ENCODE measurements around the gene MRPL14. TPM values are rescaled to one million over a fixed set of nuclear protein-coding genes. Genes with fewer than 3 reads are reported as not detected.

Gene MRPL14
- total RNA-seq, 3 donors from 2014 or later: 41.0 to 57.2 (median 56.8) TPM

GRCh38 chr6:44113414-44113813, 13.8 kb downstream of the MRPL14 start:
- intact Hi-C loops (cut with DNase I, micrococcal nuclease): no loop called here

DNA sequence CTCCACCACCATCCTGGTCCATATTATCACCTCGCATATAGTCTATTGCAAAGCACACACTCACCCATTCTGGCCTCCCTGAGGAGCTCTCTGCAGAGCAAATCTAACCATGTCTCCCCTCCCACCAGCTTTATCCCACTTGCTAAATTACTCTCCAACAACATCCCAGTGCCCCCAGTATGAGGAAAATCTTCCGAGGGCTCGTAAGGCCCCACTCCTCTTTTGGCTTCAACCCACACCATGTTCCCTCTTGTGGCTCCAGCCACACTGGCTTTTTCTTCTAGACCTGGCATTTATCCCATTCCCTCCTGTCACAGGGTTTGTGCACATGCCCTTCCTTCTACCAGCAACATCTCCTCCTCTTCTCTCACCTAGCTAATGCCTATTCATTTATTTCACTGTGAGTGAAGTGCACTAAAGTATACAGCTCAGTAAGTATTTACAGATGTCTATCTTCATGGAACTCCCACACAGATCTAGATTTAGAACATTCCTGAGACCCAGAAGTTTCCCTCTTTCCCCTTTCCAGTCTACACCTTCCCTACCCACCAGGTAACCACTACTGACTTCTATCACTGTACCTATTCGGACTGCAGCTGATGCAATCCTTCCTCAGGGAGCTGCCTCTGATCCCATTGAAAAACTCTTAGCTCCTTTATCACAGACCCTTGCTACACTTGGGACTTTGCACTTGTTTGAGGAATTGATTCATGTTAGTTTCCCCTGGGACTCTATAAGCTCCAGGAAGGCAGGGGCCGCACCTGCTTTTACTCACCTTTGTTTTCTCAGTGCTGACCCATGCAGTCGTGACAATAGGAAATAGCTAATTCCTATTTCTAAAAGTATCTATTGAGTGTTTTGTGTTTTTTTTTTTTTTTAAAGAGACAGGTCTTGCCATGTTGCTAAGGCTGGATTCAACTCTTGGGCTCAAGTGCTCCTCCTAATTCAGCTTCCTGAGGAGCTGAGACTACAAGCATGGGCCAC, 15.5 kb downstream of the MRPL14 start:
- H3K4me1 ChIP-seq (ENCODE audit: low read depth): peaks cover 6% of the 10 kb centered on the region
- no peaks in the 10 kb centered on the region for H3K9me3 ChIP-seq
- peak; percentile 55 for ATAC-seq
- H3K36me3 ChIP-seq (ENCODE audit: low read depth): no peaks in the 10 kb centered on the region
- TF ChIP-seq, protein P1, sequence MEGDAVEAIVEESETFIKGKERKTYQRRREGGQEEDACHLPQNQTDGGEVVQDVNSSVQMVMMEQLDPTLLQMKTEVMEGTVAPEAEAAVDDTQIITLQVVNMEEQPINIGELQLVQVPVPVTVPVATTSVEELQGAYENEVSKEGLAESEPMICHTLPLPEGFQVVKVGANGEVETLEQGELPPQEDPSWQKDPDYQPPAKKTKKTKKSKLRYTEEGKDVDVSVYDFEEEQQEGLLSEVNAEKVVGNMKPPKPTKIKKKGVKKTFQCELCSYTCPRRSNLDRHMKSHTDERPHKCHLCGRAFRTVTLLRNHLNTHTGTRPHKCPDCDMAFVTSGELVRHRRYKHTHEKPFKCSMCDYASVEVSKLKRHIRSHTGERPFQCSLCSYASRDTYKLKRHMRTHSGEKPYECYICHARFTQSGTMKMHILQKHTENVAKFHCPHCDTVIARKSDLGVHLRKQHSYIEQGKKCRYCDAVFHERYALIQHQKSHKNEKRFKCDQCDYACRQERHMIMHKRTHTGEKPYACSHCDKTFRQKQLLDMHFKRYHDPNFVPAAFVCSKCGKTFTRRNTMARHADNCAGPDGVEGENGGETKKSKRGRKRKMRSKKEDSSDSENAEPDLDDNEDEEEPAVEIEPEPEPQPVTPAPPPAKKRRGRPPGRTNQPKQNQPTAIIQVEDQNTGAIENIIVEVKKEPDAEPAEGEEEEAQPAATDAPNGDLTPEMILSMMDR (IDR thresholded peaks at IDR 0.05): no peak
- no peak overlapping the region for H3K4me3 ChIP-seq
- intact Hi-C loops (cut with DNase I, micrococcal nuclease): no loop called here
- DNase-seq: peak in 1 of 3 donors; percentile 56

More at GRCh38 chr6:44113414-44113813, 13.8 kb downstream of the MRPL14 start:
- Histone ChIP-seq H3K4me1 (ENCODE audit: low read depth) (peaks cover 22% of the 10 kb centered on the region), H3K36me3 (ENCODE audit: low read depth) (no peaks in the 10 kb centered on the region), H3K9me3 (no peaks in the 10 kb centered on the region), H3K4me3 (no peak overlapping the region)
- TF ChIP-seq, protein P1 (IDR thresholded peaks at IDR 0.05): no peak
- no peak for DNase-seq
- no peak for ATAC-seq

GRCh38 chr6:44110966-44111365, 16.3 kb downstream of the MRPL14 start:
- H3K4me3 ChIP-seq: no peak overlapping the region
- TF ChIP-seq, protein P1 (IDR thresholded peaks at IDR 0.05): no peak
- H3K36me3 ChIP-seq (ENCODE audit: low read depth): no peaks in the 10 kb centered on the region
- no peaks in the 10 kb centered on the region for H3K4me1 ChIP-seq (ENCODE audit: low read depth)
- no peak for ATAC-seq
- no peak for DNase-seq
- no peaks in the 10 kb centered on the region for H3K9me3 ChIP-seq
- intact Hi-C loops (cut with DNase I, micrococcal nuclease): no loop called here

DNA sequence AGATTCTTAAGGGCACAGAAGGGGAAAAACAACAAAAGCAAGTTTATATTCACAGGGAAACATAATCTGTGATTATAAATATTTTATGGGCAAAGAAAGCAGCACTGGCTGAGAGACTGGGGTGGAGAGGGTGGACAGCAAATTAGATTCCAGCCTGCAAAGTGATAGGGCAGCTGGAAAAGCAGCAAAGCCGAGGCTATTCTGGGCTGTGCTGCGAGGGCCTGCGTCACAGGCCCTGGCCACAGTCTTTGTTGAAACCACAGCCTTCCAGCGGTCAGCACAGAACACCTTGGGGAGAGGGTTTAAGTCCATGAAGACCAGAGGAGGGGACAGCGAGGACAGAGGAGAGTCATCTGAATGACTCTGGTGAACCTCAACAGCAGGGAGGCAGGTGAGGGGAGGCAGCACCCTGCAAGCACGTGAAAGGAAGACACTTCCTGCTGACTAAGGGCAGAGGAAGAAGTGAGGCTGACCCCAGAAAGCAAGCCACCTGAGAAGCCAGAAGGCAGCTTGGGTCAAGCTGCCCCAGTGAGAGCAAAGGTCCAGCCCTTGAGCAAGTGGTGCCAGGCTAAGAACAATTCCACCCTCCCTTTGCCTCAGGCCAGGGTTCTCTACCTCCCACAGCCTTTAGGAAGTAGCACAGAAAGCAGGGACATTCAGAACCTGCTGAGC, 17.1 kb downstream of the MRPL14 start:
- no peak for ATAC-seq
- intact Hi-C loops (cut with DNase I, micrococcal nuclease): no loop called here
- Histone ChIP-seq H3K36me3 (ENCODE audit: low read depth) (no peaks in the 10 kb centered on the region), H3K4me1 (ENCODE audit: low read depth) (no peaks in the 10 kb centered on the region), H3K4me3 (no peak overlapping the region), H3K9me3 (no peaks in the 10 kb centered on the region)
- DNase-seq: no peak
- TF ChIP-seq, protein P1 (IDR thresholded peaks at IDR 0.05): no peak

- intact Hi-C loops (cut with DNase I, micrococcal nuclease): no loop called here
- TF ChIP-seq, protein P1 (IDR thresholded peaks at IDR 0.05): no peak
- H3K4me3 ChIP-seq: no peak overlapping the region
- ATAC-seq (no peak), DNase-seq (no peak)
- no peaks in the 10 kb centered on the region for H3K4me1 ChIP-seq (ENCODE audit: low read depth)
- H3K36me3 ChIP-seq (ENCODE audit: low read depth): no peaks in the 10 kb centered on the region
- no peaks in the 10 kb centered on the region for H3K9me3 ChIP-seq
These were observed 18.0 kb downstream of the MRPL14 start for GRCh38 chr6:44109212-44109611.

All from mucosa of descending colon (tissue), 3 donors.